Measurements from ENCODE around the gene MAST2.
"Not testable (repeated sequence)": the region's sequence is repeated elsewhere in the genome, so short reads cannot be mapped to it uniquely, and the experiment has no call there.

Gene MAST2

GRCh38 chr1:45908611-45909140 lies 105.3 kb downstream of the MAST2 start:
- no peak for DNase-seq

- no peak for DNase-seq
Measured at GRCh38 chr1:45911634-45912033, 108.2 kb downstream of the MAST2 start.

DNA sequence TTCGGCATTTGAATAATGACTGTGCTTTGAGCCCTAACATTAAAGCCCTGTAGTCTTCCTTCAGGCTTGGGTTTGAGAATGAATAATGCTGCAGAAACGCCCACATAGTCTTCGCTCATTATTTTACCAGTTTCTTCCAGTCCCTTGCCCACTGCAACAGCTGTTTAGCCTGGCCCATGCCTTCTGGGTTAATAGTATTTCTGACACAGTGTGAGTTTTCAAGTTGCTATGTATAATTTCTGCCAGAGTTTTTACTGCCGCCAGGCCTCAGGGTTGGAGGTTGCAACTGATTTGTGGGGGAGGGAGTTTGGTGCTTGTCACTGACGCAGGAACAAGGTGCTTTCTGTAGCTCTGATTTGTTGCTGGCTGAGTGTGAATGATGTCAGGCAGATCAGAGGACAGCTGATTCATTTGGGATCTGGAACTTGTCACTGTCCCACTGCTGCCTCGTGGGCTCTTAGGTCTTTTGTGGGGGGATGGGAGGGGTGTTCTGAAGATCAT lies 109.8 kb downstream of the MAST2 start:
- DNase-seq: peak; percentile 28

GRCh38 chr1:45913731-45914501 lies 110.5 kb downstream of the MAST2 start:
- no peak for DNase-seq

- no peak for DNase-seq
Measured at GRCh38 chr1:45914836-45915235, 111.4 kb downstream of the MAST2 start.

DNA sequence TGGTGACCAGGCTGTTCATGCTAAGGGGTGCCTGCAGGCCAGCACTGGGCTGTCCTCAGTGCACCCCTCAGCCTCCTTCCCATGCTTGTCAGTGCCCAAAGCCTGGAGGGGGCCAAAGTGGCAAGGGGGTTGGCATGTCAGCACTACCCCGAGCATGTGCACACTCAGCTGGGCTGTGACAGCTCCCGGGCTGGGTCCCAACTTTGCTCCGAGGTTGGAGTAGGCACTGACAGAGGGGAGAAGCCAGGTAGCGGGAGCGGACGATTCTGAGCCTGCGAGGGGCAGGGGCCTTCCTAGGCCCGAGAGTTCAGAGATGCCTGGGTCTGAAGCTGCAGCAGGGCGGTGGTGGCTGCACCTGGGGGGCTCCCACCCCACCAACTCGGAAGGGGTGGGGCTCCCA lies 119.0 kb downstream of the MAST2 start:
- no peak for DNase-seq

DNA sequence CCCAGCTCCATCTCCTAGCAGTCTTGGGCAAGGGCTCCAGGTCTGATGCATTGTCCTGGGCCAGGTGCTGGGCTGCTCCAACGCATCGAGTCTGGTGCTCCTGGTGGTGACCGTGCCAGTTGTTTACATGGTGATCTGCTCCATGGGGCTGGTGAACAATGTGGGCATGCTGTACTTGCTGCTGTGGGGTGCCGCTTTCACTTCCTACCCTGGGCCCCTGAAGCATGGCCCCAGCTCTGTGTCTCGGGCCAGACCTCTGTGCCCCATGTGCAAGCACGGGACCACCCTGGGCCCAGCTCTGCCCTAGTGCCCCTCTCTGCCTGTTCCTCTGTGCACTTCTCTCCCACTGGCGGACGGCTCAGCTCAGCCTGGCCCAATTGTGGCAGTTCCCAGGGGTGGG lies 119.4 kb downstream of the MAST2 start:
- no peak for DNase-seq

DNA sequence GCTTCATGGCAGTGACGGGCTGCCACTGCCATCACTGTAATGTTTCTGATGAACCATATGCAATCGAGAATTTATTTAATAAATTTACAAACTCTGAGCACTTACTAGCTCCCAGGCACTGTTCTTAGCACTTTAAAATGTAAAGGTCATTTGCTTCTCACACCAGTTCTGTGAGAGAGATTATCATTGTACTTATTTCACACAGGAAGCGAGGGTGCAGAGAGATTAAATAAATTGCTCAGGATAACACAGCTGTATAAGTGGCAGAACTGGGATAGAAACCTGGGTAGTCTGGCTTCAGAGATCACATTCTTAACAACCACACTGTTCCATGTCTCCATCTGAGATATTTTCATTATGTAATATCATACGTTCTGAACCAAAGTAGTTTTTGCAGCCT lies 119.9 kb downstream of the MAST2 start:
- no peak for DNase-seq

GRCh38 chr1:45924736-45925135 lies 121.3 kb downstream of the MAST2 start:
- no peak for DNase-seq

GRCh38 chr1:45925728-45926287 lies 122.4 kb downstream of the MAST2 start:
- DNase-seq: no peak

DNA sequence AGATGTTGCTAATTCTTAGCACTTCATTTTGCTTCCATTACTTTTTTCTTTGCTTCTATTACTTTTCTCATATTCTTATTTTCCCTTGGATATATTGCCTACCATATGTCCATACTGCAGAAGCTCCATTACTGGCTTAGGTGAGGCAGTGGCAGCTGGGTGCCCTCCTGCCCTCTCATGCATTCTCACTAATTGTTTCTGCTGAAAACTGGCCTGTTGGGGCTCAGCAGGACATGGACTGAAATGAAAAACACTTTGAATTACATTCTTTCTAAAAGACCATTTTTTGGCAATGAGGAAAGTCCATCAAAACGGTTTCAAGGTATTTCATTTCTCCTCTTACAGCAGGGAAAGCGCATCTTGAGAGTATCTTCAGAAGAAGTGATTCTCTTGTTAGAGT lies 122.9 kb downstream of the MAST2 start:
- DNase-seq: no peak

DNA sequence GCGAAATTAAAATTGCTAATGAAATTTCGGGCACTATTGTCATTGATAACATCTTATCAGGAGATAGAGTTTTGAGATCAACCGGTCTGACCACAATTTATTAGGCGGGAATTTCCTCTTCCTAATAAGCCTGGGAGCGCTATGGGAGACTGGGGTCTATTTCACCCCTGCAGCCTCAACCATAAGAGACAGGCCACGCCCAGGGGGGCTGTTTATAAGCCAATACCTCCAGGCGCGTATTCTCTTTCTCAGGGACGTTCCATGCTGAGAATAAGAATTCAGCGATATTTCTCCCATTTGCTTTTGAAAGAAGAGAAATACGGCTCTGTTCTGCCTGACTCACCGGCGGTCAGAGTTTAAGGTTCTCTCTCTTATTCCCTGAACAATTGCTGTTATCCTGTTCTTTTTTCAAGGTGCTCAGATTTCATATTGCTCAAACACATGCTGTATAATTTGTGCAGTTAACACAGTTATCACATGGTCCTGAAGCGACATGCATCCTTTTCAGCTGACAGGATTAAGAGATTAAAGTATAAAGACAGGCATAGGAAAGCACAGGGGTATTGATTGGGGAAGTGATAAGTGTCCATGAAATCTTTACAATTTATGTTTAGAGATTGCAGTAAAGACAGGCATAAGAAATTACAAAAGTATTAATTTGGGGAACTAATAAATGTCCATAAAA lies 124.0 kb downstream of the MAST2 start:
- not testable (repeated sequence) for DNase-seq

- no peak for DNase-seq
Measured at GRCh38 chr1:45928486-45929205, 125.2 kb downstream of the MAST2 start.

DNA sequence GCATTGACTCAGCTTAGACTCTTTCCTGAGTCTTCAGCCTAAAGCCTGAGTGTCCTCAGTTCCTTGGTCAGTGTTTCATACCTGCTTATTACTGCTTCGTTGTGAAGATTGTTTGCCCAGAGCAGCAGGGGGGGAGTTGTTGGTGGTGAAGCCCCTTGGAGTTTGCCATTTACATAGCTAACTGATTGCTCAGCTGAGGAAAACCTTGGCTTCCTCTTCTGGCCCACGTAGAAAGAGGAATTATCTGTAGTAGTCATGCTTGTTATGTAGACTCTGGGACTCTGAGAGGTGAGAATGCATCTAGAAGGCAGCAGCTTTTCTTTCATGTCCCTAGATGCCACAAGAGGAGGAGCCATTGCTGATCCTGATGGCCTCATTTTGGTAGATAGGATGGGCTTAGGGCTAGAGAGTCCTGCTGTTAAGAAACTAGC lies 125.9 kb downstream of the MAST2 start:
- DNase-seq: no peak

DNA sequence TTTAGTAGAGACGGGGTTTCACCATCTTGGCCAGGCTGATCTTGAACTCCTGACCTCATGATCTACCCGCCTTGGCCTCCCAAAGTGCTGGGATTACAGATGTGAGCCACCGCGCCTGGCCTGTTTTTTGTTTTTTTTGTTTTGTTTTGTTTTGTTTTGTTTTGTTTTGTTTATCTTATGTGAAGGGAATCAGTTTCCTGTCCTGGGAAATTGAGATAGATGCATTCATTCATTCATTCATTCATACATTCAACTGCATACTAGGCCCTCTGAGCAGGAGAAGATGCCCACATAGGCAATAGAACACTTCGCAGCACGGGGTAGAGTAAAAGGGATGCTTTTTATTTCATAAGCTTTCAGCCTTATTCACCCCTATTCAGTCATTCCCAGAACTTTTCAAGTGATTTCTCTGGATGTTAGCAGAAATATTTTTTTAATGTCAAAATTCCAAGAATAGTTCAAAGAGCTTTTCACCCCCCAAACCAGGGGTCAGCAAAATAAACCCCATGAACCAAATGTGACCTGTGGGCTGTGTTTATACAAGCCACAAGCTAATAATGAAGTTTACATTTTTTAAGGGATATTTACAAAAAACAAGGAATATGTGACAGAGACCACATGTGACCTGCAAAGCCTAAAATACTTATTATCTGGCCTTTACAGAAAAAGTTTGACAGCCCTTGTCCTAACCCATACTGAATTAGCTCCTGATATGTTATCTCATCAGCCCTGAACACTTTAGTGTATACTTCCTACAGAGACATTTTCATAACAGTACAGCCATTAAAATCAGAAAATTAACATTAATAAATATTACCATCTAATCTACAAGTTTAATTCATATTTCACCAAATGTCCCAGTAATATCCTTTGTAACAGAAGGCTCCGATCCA lies 127.1 kb downstream of the MAST2 start:
- DNase-seq: no peak

DNA sequence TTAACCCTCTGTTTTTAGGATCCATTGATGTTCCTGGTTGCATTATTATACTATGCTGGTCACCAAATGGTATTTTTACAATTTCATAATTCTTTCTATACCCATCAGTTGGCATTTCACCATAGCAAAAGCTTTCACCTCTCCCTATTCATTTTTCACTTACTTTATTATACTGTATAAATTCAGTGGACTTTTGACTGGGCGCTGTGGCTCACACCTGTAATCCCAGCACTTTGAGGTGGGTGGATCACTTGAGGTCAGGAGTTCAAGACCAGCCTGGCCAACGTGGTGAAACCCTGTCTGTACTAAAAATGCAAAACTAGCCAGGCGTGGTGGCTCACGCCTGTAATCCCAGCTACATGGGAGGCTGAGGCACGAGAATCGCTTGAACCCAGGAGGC lies 128.8 kb downstream of the MAST2 start:
- DNase-seq: not testable (repeated sequence)

- no peak for DNase-seq
Measured at GRCh38 chr1:45934947-45935346, 131.5 kb downstream of the MAST2 start.

GRCh38 chr1:45938029-45938428 lies 134.6 kb downstream of the MAST2 start:
- no peak for DNase-seq

GRCh38 chr1:45942411-45942810 lies 139.0 kb downstream of the MAST2 start:
- DNase-seq: no peak

DNA sequence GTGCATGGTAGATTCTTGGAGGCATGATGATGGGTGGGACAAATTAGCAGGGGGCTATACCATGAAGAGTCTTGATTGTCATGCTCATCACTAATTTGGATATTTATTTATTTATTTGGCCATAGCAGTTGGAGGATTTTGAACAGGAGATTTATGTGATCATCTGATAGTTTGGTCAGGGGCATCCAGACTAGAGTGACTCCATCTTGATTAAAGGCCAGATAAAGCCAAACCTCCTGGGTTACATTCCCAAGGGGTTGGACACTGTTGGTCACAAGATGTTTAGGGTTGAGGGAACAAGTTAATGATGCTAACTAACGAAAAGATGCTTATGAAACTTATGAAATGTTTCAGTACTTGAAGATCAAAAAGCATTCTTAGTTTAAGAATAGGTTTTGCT lies 139.8 kb downstream of the MAST2 start:
- no peak for DNase-seq

DNA sequence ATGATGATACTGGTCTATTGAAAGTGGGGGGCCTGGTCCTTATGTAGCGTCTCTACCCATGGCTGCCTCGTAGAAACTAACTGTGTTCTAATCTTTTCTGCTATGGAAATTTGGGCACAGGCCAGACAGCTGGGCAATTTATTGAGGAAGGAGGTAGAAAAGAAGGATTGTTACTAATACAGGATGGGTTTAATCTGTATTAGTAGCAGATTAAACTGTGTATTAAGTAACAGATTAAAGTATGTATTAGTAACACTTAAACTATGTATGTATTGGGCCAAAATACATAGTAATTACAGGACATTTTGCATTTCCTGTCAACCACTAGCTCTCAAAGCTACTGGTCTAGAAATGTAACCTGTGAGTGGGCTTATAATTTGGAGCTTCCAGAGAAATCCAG lies 142.0 kb downstream of the MAST2 start:
- DNase-seq: no peak

DNA sequence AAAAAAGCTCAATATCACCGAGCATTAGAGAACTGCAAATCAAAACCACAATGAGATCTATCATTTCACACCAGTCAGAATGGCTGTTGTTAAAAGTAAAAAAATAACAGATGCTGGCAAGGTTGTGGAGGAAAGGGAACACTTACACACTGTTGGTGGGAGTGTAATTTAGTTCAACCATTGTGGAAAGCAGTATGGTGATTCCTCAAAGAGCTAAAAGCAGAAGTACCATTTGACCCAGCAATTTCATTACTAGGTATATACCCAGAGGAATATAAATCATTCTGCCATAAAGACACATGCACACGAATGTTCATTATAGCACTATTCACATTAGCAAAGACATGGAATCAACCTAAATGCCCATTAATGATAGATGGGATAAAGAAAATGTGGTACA lies 146.1 kb downstream of the MAST2 start:
- DNase-seq: not testable (repeated sequence)

Measured in activated CD4-positive, alpha-beta T cell treated with anti-CD3 and anti-CD28 coated beads, Interleukin-2, Interleukin-6, amounts not matched to agents 100 ng/mL and 50 ng/mL, durations not matched to agents 16 hours and 8 hours (primary cell).